KMS-11 (cell line): ENCODE measurements around the gene MEMO1.
"Not testable (repeated sequence)": the region's sequence is repeated elsewhere in the genome, so short reads cannot be mapped to it uniquely, and the experiment has no call there.

Experiments
- H2AFZ ChIP-seq: fragments of 200-600 bp; sonication (generic); 2 replicates; pipeline ENCODE4 v1.6.1; 2016; ENCODE audit warnings: antibody characterized with exemption, mixed run types, low read depth
- H3K27ac ChIP-seq: fragments of 200-600 bp; sonication (generic); 2 replicates; pipeline ENCODE4 v1.6.1; 2016; ENCODE audit warnings: mild to moderate bottlenecking, mixed run types
- H3K27me3 ChIP-seq: fragments of 200-600 bp; sonication (generic); 2 replicates; pipeline ENCODE4 v1.6.1; 2017; ENCODE audit warnings: mild to moderate bottlenecking, low read depth, mixed run types, moderate library complexity; ENCODE audit not compliant: insufficient read depth
- H3K36me3 ChIP-seq: fragments of 200-600 bp; sonication (generic); 2 replicates; pipeline ENCODE4 v1.6.1; 2017; ENCODE audit warnings: mild to moderate bottlenecking, mixed run types; ENCODE audit not compliant: insufficient read depth
- H3K4me1 ChIP-seq: fragments of 200-600 bp; sonication (generic); 2 replicates; pipeline ENCODE4 v1.6.1; 2016; ENCODE audit warnings: mild to moderate bottlenecking, low read depth, mixed run types; ENCODE audit not compliant: poor library complexity, severe bottlenecking
- H3K4me2 ChIP-seq: fragments of 200-600 bp; sonication (generic); 2 replicates; pipeline ENCODE4 v1.7.0; 2016; ENCODE audit warnings: mild to moderate bottlenecking, mixed run types
- H3K4me3 ChIP-seq: fragments of 200-600 bp; sonication (generic); IDR thresholded peaks from 2 replicates; pipeline ENCODE4 v1.6.1; 2017; ENCODE audit warnings: low read depth, low read length, mixed read lengths; ENCODE audit not compliant: insufficient read depth
- H3K79me2 ChIP-seq: fragments of 200-600 bp; sonication (generic); 2 replicates; pipeline ENCODE4 v1.6.1; 2016; ENCODE audit warnings: low read depth, mixed run types; ENCODE audit not compliant: insufficient read depth
- H3K9ac ChIP-seq: fragments of 200-600 bp; sonication (generic); 2 replicates; pipeline ENCODE4 v1.6.1; 2016; ENCODE audit warnings: mild to moderate bottlenecking, mixed run types
- H4K20me1 ChIP-seq: fragments of 200-600 bp; sonication (generic); 2 replicates; pipeline ENCODE4 v1.6.1; 2016; ENCODE audit warnings: mild to moderate bottlenecking, mixed run types; ENCODE audit not compliant: insufficient read depth
- CTCF ChIP-seq: fragments of 200-600 bp; sonication (generic); conservative IDR thresholded peaks from 2 replicates; pipeline ENCODE4 v1.6.1; 2017; ENCODE audit warnings: low read depth, mild to moderate bottlenecking, antibody characterized with exemption, low read length, moderate library complexity, mixed read lengths

The MEMO1 gene

DNA sequence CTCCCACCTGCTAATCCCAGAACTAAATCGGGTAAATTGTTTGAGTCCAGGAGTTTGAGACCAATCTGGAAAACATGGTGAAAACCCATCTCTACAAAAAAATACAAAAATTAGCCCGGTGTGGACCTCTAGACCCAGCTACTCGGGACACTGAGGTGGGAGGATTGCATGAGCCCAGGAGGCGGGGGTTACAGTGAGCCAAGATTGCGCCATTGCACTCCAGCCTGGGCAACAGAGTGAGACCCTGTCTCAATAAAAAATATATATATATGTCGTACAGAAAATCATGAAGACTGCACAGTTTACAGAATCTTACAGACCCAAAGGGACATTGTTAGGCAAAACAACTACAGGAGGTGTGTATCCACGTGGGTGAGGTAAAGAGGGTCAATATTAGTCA lies 32.8 kb upstream of the MEMO1 start:
- H3K36me3 ChIP-seq = no peaks in the 10 kb centered on the region
- H3K9ac ChIP-seq = no peak overlapping the region
- no peak overlapping the region for H3K4me2 ChIP-seq
- peaks cover 13% of the 10 kb centered on the region for H3K4me1 ChIP-seq
- peaks cover 8% of the 10 kb centered on the region; the same call in 1 of the 2 replicates for H3K79me2 ChIP-seq
- TF ChIP-seq CTCF = no peak
- H3K27ac ChIP-seq = no peak overlapping the region
- no peak overlapping the region for H3K4me3 ChIP-seq
- no peaks in the 10 kb centered on the region for H4K20me1 ChIP-seq
- no peaks in the 10 kb centered on the region for H3K27me3 ChIP-seq
- H2AFZ ChIP-seq = no peak overlapping the region

GRCh38 chr2:32039447-32040219 lies 28.8 kb upstream of the MEMO1 start, which contains the start of gene DPY30:
DPY30 (minus strand) TSS chr2:32039805; CDS start chr2:32039456, 349 bp downstream.
- Histone ChIP-seq H3K4me1 (peaks cover 14% of the 10 kb centered on the region), H3K27ac (peak within 1 kb of the TSS; percentile 73), H3K36me3 (no peaks in the 10 kb centered on the region), H4K20me1 (no peaks in the 10 kb centered on the region), H3K9ac (peak within 1 kb of the TSS; percentile 67), H3K27me3 (no peaks in the 10 kb centered on the region), H3K4me2 (peak within 1 kb of the TSS; percentile 91), H3K4me3 (peak within 1 kb of the TSS; percentile 90), H3K79me2 (peaks cover 8% of the 10 kb centered on the region; the same call in 1 of the 2 replicates), H2AFZ (peak within 1 kb of the TSS; percentile 94)
- no peak; the same call in 1 of the 2 replicates for TF ChIP-seq CTCF

DNA sequence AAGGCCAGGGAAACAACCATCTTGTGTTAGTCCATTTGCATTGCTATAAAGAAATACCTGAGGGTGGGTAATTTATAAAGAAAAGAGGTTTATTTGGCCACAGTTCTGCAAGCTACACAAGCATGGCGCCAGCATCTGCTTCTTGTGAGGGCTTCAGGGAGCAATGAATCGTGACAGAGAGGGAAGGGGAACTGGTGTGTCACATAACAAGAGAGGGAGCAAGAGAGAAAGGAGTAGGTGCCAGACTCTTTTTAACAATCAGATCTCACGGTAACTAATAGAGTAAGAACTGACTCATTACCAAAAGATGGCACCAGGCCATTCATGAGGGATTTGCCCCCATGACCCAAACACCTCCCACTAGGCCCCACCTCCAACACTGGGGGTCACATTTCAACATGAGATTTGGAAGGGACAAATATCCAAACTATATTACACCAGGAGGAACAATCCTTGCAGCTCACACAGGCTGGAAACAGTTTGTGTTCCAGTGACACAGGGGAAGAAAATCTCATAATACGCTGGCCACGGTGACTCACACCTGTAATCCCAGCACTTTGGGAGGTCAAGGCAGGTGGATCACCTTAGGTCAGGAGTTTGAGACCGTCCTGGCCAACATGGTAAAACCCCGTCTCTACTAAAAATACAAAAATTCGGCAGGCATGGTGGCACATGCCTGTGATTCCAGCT lies 23.5 kb upstream of the MEMO1 start:
- not testable (repeated sequence) for H3K27ac ChIP-seq, H3K4me3 ChIP-seq, H3K36me3 ChIP-seq, H4K20me1 ChIP-seq, H2AFZ ChIP-seq, H3K4me2 ChIP-seq, H3K9ac ChIP-seq, H3K27me3 ChIP-seq
- Histone ChIP-seq H3K79me2 (peaks cover 15% of the 10 kb centered on the region; the same call in 1 of the 2 replicates), H3K4me1 (peaks cover 15% of the 10 kb centered on the region)

DNA sequence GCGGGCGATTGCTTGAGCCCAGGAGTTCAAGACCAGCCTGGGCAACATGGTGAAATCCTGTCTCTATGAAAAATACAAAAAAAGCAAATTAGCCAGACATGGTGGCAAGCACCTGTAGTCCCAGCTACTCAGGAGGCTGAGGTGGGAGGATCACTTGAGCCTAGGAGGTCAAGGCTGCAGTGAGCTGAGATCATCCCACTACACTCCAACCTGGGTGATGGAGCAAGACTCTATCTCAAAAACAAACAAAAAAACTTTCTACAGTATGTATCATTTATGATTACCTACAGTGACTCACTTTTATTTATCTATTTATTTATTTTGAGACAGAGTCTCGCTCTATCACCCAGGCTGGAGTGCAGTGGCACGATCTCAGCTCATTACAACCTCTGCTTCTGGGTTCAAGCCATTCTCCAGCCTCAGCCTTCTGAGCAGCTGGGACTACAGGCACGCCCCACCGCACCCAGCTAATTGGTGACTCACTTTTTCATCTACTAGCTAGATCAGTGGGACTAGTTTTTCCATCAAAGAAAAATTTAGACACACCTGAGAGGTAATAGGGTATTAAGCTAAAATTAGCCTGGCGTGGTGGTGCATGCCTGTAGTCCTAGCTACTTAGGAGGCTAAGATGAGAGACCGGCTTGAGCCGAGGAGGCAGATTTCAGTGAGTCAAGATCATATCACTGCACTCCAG lies 8.1 kb upstream of the MEMO1 start:
- not testable (repeated sequence) for H3K4me1 ChIP-seq, H2AFZ ChIP-seq, H4K20me1 ChIP-seq, H3K4me2 ChIP-seq, H3K36me3 ChIP-seq, H3K79me2 ChIP-seq, H3K4me3 ChIP-seq, H3K27ac ChIP-seq, H3K9ac ChIP-seq, H3K27me3 ChIP-seq

- peaks cover 18% of the 10 kb centered on the region for H3K79me2 ChIP-seq
- TF ChIP-seq CTCF = no peak
- no peak overlapping the region for H3K4me3 ChIP-seq
- H3K4me2 ChIP-seq = no peak overlapping the region
- H3K9ac ChIP-seq = no peak overlapping the region
- H3K27ac ChIP-seq = no peak overlapping the region
- H2AFZ ChIP-seq = no peak overlapping the region
- H3K36me3 ChIP-seq = no peaks in the 10 kb centered on the region
- no peaks in the 10 kb centered on the region for H3K27me3 ChIP-seq
- peaks cover 3% of the 10 kb centered on the region; the same call in 1 of the 2 replicates for H4K20me1 ChIP-seq
- H3K4me1 ChIP-seq = peaks cover 23% of the 10 kb centered on the region
Observed at GRCh38 chr2:32012872-32013271, 2.1 kb upstream of the MEMO1 start.
